Breast epithelium (tissue), 3 donors: Measurements from ENCODE around the gene EPHB3.

Experiments used
- POLR2A ChIP-seq: fragments of 450-650 bp; IDR thresholded peaks from one replicate; pipeline ENCODE4 v1.6.1; 2016; ENCODE audit warnings: antibody characterized with exemption, mild to moderate bottlenecking, moderate library complexity
- POLR2AphosphoS5 ChIP-seq, 3 donors: sonication (generic); formaldehyde crosslinking; IDR thresholded peaks; one replicate each; pipeline ENCODE4 v1.6.1; 2017; ENCODE audit warnings: antibody characterized with exemption in 3 of 3
- TF ChIP-seq, protein P1 (sequence below), 3 donors: fragments of 450-650 bp; IDR thresholded peaks; one replicate each; pipeline ENCODE4 v1.5.1; 2016 to 2017; ENCODE audit warnings: antibody characterized with exemption in 3 of 3, mild to moderate bottlenecking in 3 of 3, moderate library complexity in 3 of 3

DNA sequence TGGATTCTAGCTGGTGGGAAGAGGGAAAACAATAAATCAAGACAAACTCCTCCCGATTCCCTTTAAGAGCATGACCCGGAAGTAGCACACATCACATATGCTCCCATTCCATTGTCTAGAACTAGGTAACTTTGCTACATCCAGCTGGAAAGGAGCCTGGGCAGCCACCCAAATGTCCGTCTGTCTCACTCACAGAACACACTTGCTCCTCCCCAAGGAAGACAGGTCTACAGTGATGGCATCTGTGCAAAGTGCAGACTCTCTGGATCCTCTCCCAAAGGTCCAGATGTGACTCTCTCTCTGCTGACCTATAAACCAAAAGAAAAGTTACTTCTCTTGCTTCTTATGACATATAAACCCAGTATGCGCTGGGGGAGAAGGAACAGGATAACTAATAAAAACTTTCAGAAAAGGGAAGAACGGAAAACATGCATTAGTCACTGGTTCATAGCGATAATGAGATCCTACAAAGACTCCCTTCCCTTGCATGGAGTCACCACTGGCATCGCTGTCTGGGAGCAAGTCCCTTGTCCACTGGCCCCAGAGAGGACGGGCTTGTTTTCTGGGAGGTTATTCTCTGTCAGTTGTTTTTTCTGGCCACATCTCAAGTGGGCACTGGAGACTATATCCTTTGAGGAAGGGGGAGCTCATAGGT, 29.8 kb upstream of the EPHB3 start:
- TF ChIP-seq, protein P1, sequence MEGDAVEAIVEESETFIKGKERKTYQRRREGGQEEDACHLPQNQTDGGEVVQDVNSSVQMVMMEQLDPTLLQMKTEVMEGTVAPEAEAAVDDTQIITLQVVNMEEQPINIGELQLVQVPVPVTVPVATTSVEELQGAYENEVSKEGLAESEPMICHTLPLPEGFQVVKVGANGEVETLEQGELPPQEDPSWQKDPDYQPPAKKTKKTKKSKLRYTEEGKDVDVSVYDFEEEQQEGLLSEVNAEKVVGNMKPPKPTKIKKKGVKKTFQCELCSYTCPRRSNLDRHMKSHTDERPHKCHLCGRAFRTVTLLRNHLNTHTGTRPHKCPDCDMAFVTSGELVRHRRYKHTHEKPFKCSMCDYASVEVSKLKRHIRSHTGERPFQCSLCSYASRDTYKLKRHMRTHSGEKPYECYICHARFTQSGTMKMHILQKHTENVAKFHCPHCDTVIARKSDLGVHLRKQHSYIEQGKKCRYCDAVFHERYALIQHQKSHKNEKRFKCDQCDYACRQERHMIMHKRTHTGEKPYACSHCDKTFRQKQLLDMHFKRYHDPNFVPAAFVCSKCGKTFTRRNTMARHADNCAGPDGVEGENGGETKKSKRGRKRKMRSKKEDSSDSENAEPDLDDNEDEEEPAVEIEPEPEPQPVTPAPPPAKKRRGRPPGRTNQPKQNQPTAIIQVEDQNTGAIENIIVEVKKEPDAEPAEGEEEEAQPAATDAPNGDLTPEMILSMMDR (IDR thresholded peaks at IDR 0.05): no peak
- TF ChIP-seq POLR2A (no peak), POLR2AphosphoS5 (IDR thresholded peaks at IDR 0.05) (no peak)
